Nephron (organoid): ENCODE data around the gene SH3PXD2A.

ENCODE experiments used
- H3K27ac Mint-ChIP-seq, 3 experiments: 2 replicates each; pipeline ENCODE4 v1.8.0; 2020; ENCODE audit warnings: mixed read lengths in 3 of 3, mild to moderate bottlenecking in 2 of 3, moderate library complexity in 1 of 3
- H3K27me3 Mint-ChIP-seq: 2 replicates; pipeline ENCODE4 v1.8.0; 2021; ENCODE audit warnings: low read depth, mild to moderate bottlenecking, moderate library complexity, mixed read lengths
- H3K36me3 Mint-ChIP-seq: 2 replicates; pipeline ENCODE4 v1.8.0; 2020; ENCODE audit warnings: low read depth, mixed read lengths
- H3K4me1 Mint-ChIP-seq: 2 replicates; pipeline ENCODE4 v1.8.0; 2020; ENCODE audit warnings: mixed read lengths
- H3K4me3 Mint-ChIP-seq, 3 experiments: 2 replicates each; pipeline ENCODE4 v1.8.0; 2020; ENCODE audit warnings: mild to moderate bottlenecking in 3 of 3, mixed read lengths in 3 of 3, moderate library complexity in 2 of 3
- H3K9me3 Mint-ChIP-seq: 2 replicates; pipeline ENCODE4 v1.8.0; 2020; ENCODE audit warnings: mixed read lengths
- CTCF ChIP-seq, 3 experiments: fragments of 200-600 bp; sonication (generic); IDR thresholded peaks; one replicate each; pipeline ENCODE4 v1.5.0; 2021; ENCODE audit warnings: antibody characterized with exemption in 3 of 3; ENCODE audit not compliant: unreplicated experiment in 3 of 3

The SH3PXD2A gene

GRCh38 chr10:103850572-103850895, 4.8 kb downstream of the SH3PXD2A start:
- Mint-ChIP-seq H3K27ac (peak overlapping the region; percentile 2 to 35 (median 25)), H3K36me3 (no peaks in the 10 kb centered on the region), H3K4me3 (peak overlapping the region in 1 of 3 experiments; percentile 37), H3K27me3 (peaks cover 12% of the 10 kb centered on the region), H3K4me1 (peaks cover 70% of the 10 kb centered on the region), H3K9me3 (no peaks in the 10 kb centered on the region)
- no peak for TF ChIP-seq CTCF (IDR thresholded peaks at IDR 0.05; ENCODE audit: unreplicated experiment in 3 of 3)

GRCh38 chr10:103849880-103850571, 5.3 kb downstream of the SH3PXD2A start:
- Mint-ChIP-seq H3K36me3 (no peaks in the 10 kb centered on the region), H3K9me3 (no peaks in the 10 kb centered on the region), H3K27me3 (peaks cover 12% of the 10 kb centered on the region), H3K27ac (peak overlapping the region; percentile 2 to 35 (median 25)), H3K4me1 (peaks cover 73% of the 10 kb centered on the region), H3K4me3 (peak overlapping the region in 1 of 3 experiments; percentile 37)
- no peak for TF ChIP-seq CTCF (IDR thresholded peaks at IDR 0.05; ENCODE audit: unreplicated experiment in 3 of 3)

GRCh38 chr10:103849212-103849877, 6.0 kb downstream of the SH3PXD2A start:
- Mint-ChIP-seq H3K4me1 (peaks cover 68% of the 10 kb centered on the region), H3K9me3 (no peaks in the 10 kb centered on the region)
- TF ChIP-seq CTCF (IDR thresholded peaks at IDR 0.05; ENCODE audit: unreplicated experiment in 3 of 3) = no peak

GRCh38 chr10:103847909-103848468, 7.4 kb downstream of the SH3PXD2A start:
- peaks cover 61% of the 10 kb centered on the region for H3K4me1 Mint-ChIP-seq
- peak in 1 of 3 experiments; percentile 10 for TF ChIP-seq CTCF (IDR thresholded peaks at IDR 0.05; ENCODE audit: unreplicated experiment in 3 of 3)
- no peaks in the 10 kb centered on the region for H3K36me3 Mint-ChIP-seq
- H3K9me3 Mint-ChIP-seq = no peaks in the 10 kb centered on the region
- H3K27ac Mint-ChIP-seq = no peak overlapping the region
- H3K4me3 Mint-ChIP-seq = no peak overlapping the region
- H3K27me3 Mint-ChIP-seq = peaks cover 4% of the 10 kb centered on the region

More at GRCh38 chr10:103849212-103849877, 6.0 kb downstream of the SH3PXD2A start:
- Mint-ChIP-seq H3K27ac (peak overlapping the region; percentile 2 to 25 (median 22)), H3K4me3 (no peak overlapping the region), H3K27me3 (peaks cover 10% of the 10 kb centered on the region), H3K36me3 (no peaks in the 10 kb centered on the region)

GRCh38 chr10:103847346-103847745, 8.0 kb downstream of the SH3PXD2A start:
- Mint-ChIP-seq H3K36me3 (no peaks in the 10 kb centered on the region), H3K9me3 (no peaks in the 10 kb centered on the region)
- TF ChIP-seq CTCF (IDR thresholded peaks at IDR 0.05; ENCODE audit: unreplicated experiment in 3 of 3) = no peak

More at GRCh38 chr10:103847346-103847745, 8.0 kb downstream of the SH3PXD2A start:
- peaks cover 3% of the 10 kb centered on the region for H3K27me3 Mint-ChIP-seq
- H3K4me3 Mint-ChIP-seq = no peak overlapping the region
- no peak overlapping the region for H3K27ac Mint-ChIP-seq
- peaks cover 60% of the 10 kb centered on the region for H3K4me1 Mint-ChIP-seq
